Endothelial cell of umbilical vein (primary cell): ENCODE results near the gene INTS4. TPM values are rescaled to one million over a fixed set of nuclear protein-coding genes. Genes with fewer than 3 reads are reported as not detected.

Experiments used
- BruUV-seq: library from RNA; stranded (reverse); fragments of 400-500 nt; replicated peaks from 2 replicates; lab custom pipeline; 2021; lab: Mats Ljungman, UMichigan
- CTCF ChIA-PET: fragments of 300-600, 350-600 bp; sonication (Branson Sonifier 250); formaldehyde crosslinking; loops from one replicate; lab custom pipeline; 2021; ENCODE audit warnings: antibody characterized with exemption, inconsistent platforms; lab: Charles Lee
- POLR2A ChIA-PET: fragments of 300-600, 350-600 bp; sonication (Branson Sonifier 250); formaldehyde crosslinking; loops from one replicate; lab custom pipeline; 2021; ENCODE audit warnings: antibody characterized with exemption, inconsistent platforms; lab: Charles Lee
- DNase-seq: peaks from one replicate; pipeline ENCODE4 v3.0.0-alpha.2; 2011; ENCODE audit warnings: low read depth, low spot score
- FAIRE-seq: peaks from 2 replicates; lab custom pipeline; 2011; peaks lifted over from hg19 to GRCh38; lab: Jason Lieb, UNC
- H2AFZ ChIP-seq: 2 replicates; pipeline ENCODE4 v1.6.0; 2012; ENCODE audit warnings: low read depth, low read length, control low read depth, inconsistent platforms
- H3K27ac ChIP-seq: 2 replicates; pipeline ENCODE4 v1.5.1; 2011; ENCODE audit warnings: low read depth, mild to moderate bottlenecking, control low read depth, low read length, moderate library complexity; ENCODE audit not compliant: insufficient read depth
- H3K27me3 ChIP-seq, 2 experiments: 2 replicates each; pipeline versions ENCODE4 v1.6.0 to v1.6.1; 2011; ENCODE audit warnings: low read length in 2 of 2, mixed read lengths in 1 of 2; ENCODE audit not compliant: control insufficient read depth in 2 of 2, insufficient read depth in 2 of 2
- H3K36me3 ChIP-seq, 2 experiments: 2 replicates in 1 of 2; 3 replicates in 1 of 2; pipeline ENCODE4 v1.5.1; 2011; ENCODE audit warnings: low read length in 2 of 2, mild to moderate bottlenecking in 1 of 2, moderate library complexity in 1 of 2; ENCODE audit not compliant: control insufficient read depth in 2 of 2, insufficient read depth in 2 of 2; ENCODE audit errors: extremely low read depth in 1 of 2
- H3K4me1 ChIP-seq: 3 replicates; pipeline ENCODE4 v1.5.1; 2011; ENCODE audit warnings: mild to moderate bottlenecking, low read length; ENCODE audit not compliant: control insufficient read depth, insufficient read depth; ENCODE audit errors: extremely low read depth
- H3K4me2 ChIP-seq: 2 replicates; pipeline ENCODE4 v1.6.1; 2011; ENCODE audit warnings: low read length, control low read depth, mixed read lengths; ENCODE audit not compliant: insufficient read depth
- H3K4me3 ChIP-seq, 3 experiments: fragments of 200-600 bp in 1 of 3; sonication (generic), shearing (Covaris generic) in 1 of 3; replicated peaks in 1 of 3; 2 replicates each; pipeline ENCODE4 v1.5.1; 2011 to 2016; ENCODE audit warnings: control low read depth in 3 of 3, low read length in 3 of 3, mild to moderate bottlenecking in 2 of 3, inconsistent platforms in 1 of 3, low read depth in 1 of 3, moderate library complexity in 1 of 3; ENCODE audit not compliant: insufficient read depth in 1 of 3
- H3K79me2 ChIP-seq: 2 replicates; pipeline ENCODE4 v1.6.0; 2012; ENCODE audit warnings: low read length, inconsistent platforms; ENCODE audit not compliant: control insufficient read depth, insufficient read depth
- H3K9ac ChIP-seq: replicated peaks from 2 replicates; pipeline ENCODE3; 2011; ENCODE audit warnings: low read length, control low read depth; ENCODE audit not compliant: insufficient read depth; ENCODE audit errors: extremely low read depth
- H3K9me1 ChIP-seq: replicated peaks from 3 replicates; pipeline ENCODE4 v1.6.0; 2011; ENCODE audit warnings: mild to moderate bottlenecking, low read length; ENCODE audit not compliant: control insufficient read depth, insufficient read depth; ENCODE audit errors: extremely low read depth
- H3K9me3 ChIP-seq: replicated peaks from 2 replicates; pipeline ENCODE4 v1.5.1; 2012; ENCODE audit warnings: low read length, inconsistent platforms; ENCODE audit not compliant: control insufficient read depth, insufficient read depth
- H4K20me1 ChIP-seq: replicated peaks from 2 replicates; pipeline ENCODE3; 2011; ENCODE audit warnings: mild to moderate bottlenecking, low read length; ENCODE audit not compliant: control insufficient read depth, insufficient read depth; ENCODE audit errors: extremely low read depth
- CTCF ChIP-seq, 2 donors: IDR thresholded peaks; 1 replicate in 1 of 2; 2 replicates in 1 of 2; pipeline ENCODE4 v1.5.1; 2011; ENCODE audit warnings: low read length in 2 of 2, mild to moderate bottlenecking in 2 of 2, moderate library complexity in 2 of 2, control low read depth in 1 of 2, inconsistent platforms in 1 of 2, low read depth in 1 of 2; ENCODE audit not compliant: insufficient read depth in 1 of 2; ENCODE audit errors: extremely low read depth in 1 of 2
- EZH2 ChIP-seq: IDR thresholded peaks from 2 replicates; pipeline ENCODE4 v1.6.1; 2012; ENCODE audit warnings: borderline replicate concordance, low read depth, mild to moderate bottlenecking, moderate library complexity, low read length, inconsistent platforms; ENCODE audit not compliant: severe bottlenecking
- FOS ChIP-seq: IDR thresholded peaks from 2 replicates; pipeline ENCODE4 v1.6.1; 2011; ENCODE audit warnings: mild to moderate bottlenecking, low read length, moderate library complexity, borderline replicate concordance; ENCODE audit not compliant: insufficient read depth
- GATA2 ChIP-seq: IDR thresholded peaks from 2 replicates; pipeline ENCODE4 v1.7.0; 2011; ENCODE audit warnings: low read depth, mild to moderate bottlenecking, moderate library complexity, mixed read lengths, low read length; ENCODE audit not compliant: insufficient read length, insufficient read depth
- JUN ChIP-seq: IDR thresholded peaks from 2 replicates; pipeline ENCODE4 v1.6.1; 2011; ENCODE audit warnings: borderline replicate concordance, low read depth; ENCODE audit not compliant: insufficient read length, insufficient read depth
- MYC ChIP-seq: IDR thresholded peaks from one replicate; pipeline ENCODE4 v1.6.1; 2011; ENCODE audit warnings: mild to moderate bottlenecking, low read depth, low read length
- POLR2A ChIP-seq: IDR thresholded peaks from 2 replicates; pipeline ENCODE4 v1.6.1; 2012; ENCODE audit warnings: low read depth, mild to moderate bottlenecking, control low read depth, low read length
- POLR2AphosphoS5 ChIP-seq: IDR thresholded peaks from 2 replicates; pipeline ENCODE4 v1.6.1; 2012; ENCODE audit warnings: low read depth, mild to moderate bottlenecking, control low read depth, low read length, moderate library complexity; ENCODE audit not compliant: insufficient read depth
- dilution Hi-C: fragments of 300-500 bp; cut with MboI; formaldehyde crosslinking; loops from one replicate; pipeline ENCODE4 v1.15.0; 2019; ENCODE audit warnings: low sequenced_read_pairs; ENCODE audit not compliant: extremely low pct_ligation_motif_present
- intact Hi-C: fragments of 100-400 bp; cut with micrococcal nuclease; formaldehyde crosslinking; loops from one replicate; pipeline ENCODE4 v1.10.0; 2022
- polyA plus RNA-seq, 4 experiments: library from polyadenylated mRNA; depleted of rRNA in 3 of 4; stranded (reverse) in 3 of 4; unstranded in 1 of 4; fragments of >200 nt; gene quantifications; 2 replicates each; pipeline versions ENCODE4 v1.2.1 to v1.2.3, GENCODE V29; 2011 to 2012; ENCODE audit warnings: missing spikeins in 1 of 4
- total RNA-seq: library from RNA; stranded (reverse); gene quantifications from 2 replicates; pipeline ENCODE4 v1.2.3, GENCODE V29; 2021
- TF ChIP-seq, protein P1 (sequence below): IDR thresholded peaks from 2 replicates; pipeline ENCODE4 v1.6.1; 2011; ENCODE audit not compliant: insufficient read depth, insufficient read length

Gene INTS4
- total and polyA plus RNA-seq, 2 donors (not counting 3 experiments of a cell fraction or from before 2014, with no cell fraction given) = 29.2 to 37.8 TPM

GRCh38 chr11:77866336-77866735, 128.1 kb downstream of the INTS4 start:
- H3K36me3 ChIP-seq = peaks cover 0 to 2% of the 10 kb centered on the region in 2 experiments
- no peak for FAIRE-seq
- no peak overlapping the region for H3K9ac ChIP-seq
- H3K4me2 ChIP-seq = no peak overlapping the region
- H3K9me1 ChIP-seq = no peaks in the 10 kb centered on the region
- BruUV-seq = no TSS peak
- no peaks in the 10 kb centered on the region for H3K9me3 ChIP-seq
- no peaks in the 10 kb centered on the region for H3K27me3 ChIP-seq
- no peak for DNase-seq
- no peaks in the 10 kb centered on the region for H4K20me1 ChIP-seq
- ChIA-PET CTCF (no interaction called here), POLR2A (no interaction called here)
- intact Hi-C loops = no loop called here
- H3K79me2 ChIP-seq = no peaks in the 10 kb centered on the region
- no peaks in the 10 kb centered on the region for H3K4me1 ChIP-seq
- H3K27ac ChIP-seq = no peak overlapping the region
- TF ChIP-seq POLR2AphosphoS5 (no peak), POLR2A (no peak), GATA2 (no peak), EZH2 (no peak), MYC (no peak), FOS (no peak), CTCF (IDR thresholded peaks at IDR 0.05; ENCODE audit: extremely low read depth in 1 of 2, insufficient read depth in 1 of 2, low read depth in 1 of 2, low read length in 2 of 2) (no peak), JUN (no peak)
- TF ChIP-seq, protein P1, sequence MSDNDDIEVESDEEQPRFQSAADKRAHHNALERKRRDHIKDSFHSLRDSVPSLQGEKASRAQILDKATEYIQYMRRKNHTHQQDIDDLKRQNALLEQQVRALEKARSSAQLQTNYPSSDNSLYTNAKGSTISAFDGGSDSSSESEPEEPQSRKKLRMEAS = no peak
- H2AFZ ChIP-seq = no peak overlapping the region
- dilution Hi-C loops = no loop called here
- H3K4me3 ChIP-seq = no peak overlapping the region
